Upper lobe of left lung (tissue), 4 donors: ENCODE measurements around the gene NKAIN4.

ENCODE experiments used
- EP300 ChIP-seq, 4 donors: sonication (generic); formaldehyde crosslinking; IDR thresholded peaks; one replicate each; pipeline ENCODE4 v1.5.1; 2017; ENCODE audit warnings: antibody characterized with exemption in 4 of 4, control low read depth in 2 of 4
- POLR2AphosphoS5 ChIP-seq, 2 donors: sonication (generic); formaldehyde crosslinking; IDR thresholded peaks; one replicate each; pipeline ENCODE4 v1.5.1; 2017; ENCODE audit warnings: antibody characterized with exemption in 2 of 2
- TF ChIP-seq, protein P1 (sequence below), 6 experiments: fragments of 450-650 bp in 4 of 6; fragments of 200-600 bp in 2 of 6; sonication (generic) in 2 of 6; IDR thresholded peaks; one replicate each; pipeline ENCODE4 v1.5.1; 2016 to 2019; ENCODE audit warnings: antibody characterized with exemption in 6 of 6

DNA sequence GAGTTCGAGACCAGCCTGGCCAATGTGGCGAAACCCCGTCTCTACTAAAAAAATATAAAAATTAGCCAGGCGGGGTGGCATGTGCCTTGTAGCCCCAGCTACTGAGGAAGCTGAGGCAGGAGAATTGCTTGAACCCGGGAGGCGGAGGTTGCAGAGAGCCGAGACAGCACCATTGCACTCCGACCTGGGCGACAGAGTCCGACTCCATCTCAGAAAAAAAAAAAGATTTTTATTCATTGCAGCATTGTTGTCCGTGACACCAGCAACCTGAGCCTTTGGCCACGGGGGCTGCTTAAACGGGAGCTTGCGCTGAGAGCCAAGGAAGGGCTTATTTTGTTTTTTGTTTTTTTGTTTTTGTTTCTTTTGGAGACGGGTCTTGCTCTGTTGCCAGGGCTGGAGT, 25.7 kb upstream of the NKAIN4 start:
- TF ChIP-seq, protein P1, sequence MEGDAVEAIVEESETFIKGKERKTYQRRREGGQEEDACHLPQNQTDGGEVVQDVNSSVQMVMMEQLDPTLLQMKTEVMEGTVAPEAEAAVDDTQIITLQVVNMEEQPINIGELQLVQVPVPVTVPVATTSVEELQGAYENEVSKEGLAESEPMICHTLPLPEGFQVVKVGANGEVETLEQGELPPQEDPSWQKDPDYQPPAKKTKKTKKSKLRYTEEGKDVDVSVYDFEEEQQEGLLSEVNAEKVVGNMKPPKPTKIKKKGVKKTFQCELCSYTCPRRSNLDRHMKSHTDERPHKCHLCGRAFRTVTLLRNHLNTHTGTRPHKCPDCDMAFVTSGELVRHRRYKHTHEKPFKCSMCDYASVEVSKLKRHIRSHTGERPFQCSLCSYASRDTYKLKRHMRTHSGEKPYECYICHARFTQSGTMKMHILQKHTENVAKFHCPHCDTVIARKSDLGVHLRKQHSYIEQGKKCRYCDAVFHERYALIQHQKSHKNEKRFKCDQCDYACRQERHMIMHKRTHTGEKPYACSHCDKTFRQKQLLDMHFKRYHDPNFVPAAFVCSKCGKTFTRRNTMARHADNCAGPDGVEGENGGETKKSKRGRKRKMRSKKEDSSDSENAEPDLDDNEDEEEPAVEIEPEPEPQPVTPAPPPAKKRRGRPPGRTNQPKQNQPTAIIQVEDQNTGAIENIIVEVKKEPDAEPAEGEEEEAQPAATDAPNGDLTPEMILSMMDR (IDR thresholded peaks at IDR 0.05), result no peak
- TF ChIP-seq EP300 (IDR thresholded peaks at IDR 0.05) (no peak), POLR2AphosphoS5 (IDR thresholded peaks at IDR 0.05) (no peak)
